GM21515 (cell line): Measurements from ENCODE around the gene ANAPC16.
"Not testable (repeated sequence)": the region's sequence is repeated elsewhere in the genome, so short reads cannot be mapped to it uniquely, and the experiment has no call there.

Source experiments
- ATAC-seq: cut with Tn5 transposase; IDR thresholded peaks from one replicate; pipeline ENCODE4 v1.9.1; 2021; ENCODE audit not compliant: unreplicated experiment

The ANAPC16 gene

GRCh38 chr10:72261784-72262404 is 46.1 kb downstream of the ANAPC16 start:
- peak; percentile 2 for ATAC-seq

- no peak for ATAC-seq
Measured at GRCh38 chr10:72263613-72264241, 47.9 kb downstream of the ANAPC16 start.

- ATAC-seq = no peak
Measured at GRCh38 chr10:72264536-72264935, 48.7 kb downstream of the ANAPC16 start.

- no peak for ATAC-seq
Measured at GRCh38 chr10:72265508-72265907, 49.7 kb downstream of the ANAPC16 start.

- ATAC-seq = no peak
Measured at GRCh38 chr10:72265990-72266865, 50.4 kb downstream of the ANAPC16 start.

GRCh38 chr10:72267381-72267780 is 51.6 kb downstream of the ANAPC16 start:
- no peak for ATAC-seq

- no peak for ATAC-seq
Measured at GRCh38 chr10:72267819-72268399, 52.1 kb downstream of the ANAPC16 start.

GRCh38 chr10:72268475-72269200 is 52.8 kb downstream of the ANAPC16 start:
- not testable (repeated sequence) for ATAC-seq

GRCh38 chr10:72270607-72271281 is 54.9 kb downstream of the ANAPC16 start:
- ATAC-seq = no peak

- peak; percentile 22 for ATAC-seq
Measured at GRCh38 chr10:72272689-72273409, 57.0 kb downstream of the ANAPC16 start.

- peak; percentile 80 for ATAC-seq
Measured at GRCh38 chr10:72273410-72274212, 57.8 kb downstream of the ANAPC16 start, which contains the start of gene DDIT4. TSS of gene DDIT4 (plus strand) at chr10:72273924. CDS start at chr10:72274217, 293 bp downstream.

- ATAC-seq = no peak
Measured at GRCh38 chr10:72274213-72274729, 58.5 kb downstream of the ANAPC16 start.

- no peak for ATAC-seq
Measured at GRCh38 chr10:72274730-72275350, 59.0 kb downstream of the ANAPC16 start.

GRCh38 chr10:72275351-72276012 is 59.7 kb downstream of the ANAPC16 start:
- no peak for ATAC-seq

GRCh38 chr10:72276013-72276387 is 60.2 kb downstream of the ANAPC16 start:
- no peak for ATAC-seq

GRCh38 chr10:72276421-72277339 is 60.9 kb downstream of the ANAPC16 start:
- no peak for ATAC-seq
